ENCODE measurements around the gene UBAP1L. TPM values are rescaled to one million over a fixed set of nuclear protein-coding genes. Genes with fewer than 3 reads are reported as not detected.
"Not testable (repeated sequence)": the region's sequence is repeated elsewhere in the genome, so short reads cannot be mapped to it uniquely, and the experiment has no call there.

UBAP1L gene
- total RNA-seq, 1 donor from 2014 or later: 2.7 TPM

DNA sequence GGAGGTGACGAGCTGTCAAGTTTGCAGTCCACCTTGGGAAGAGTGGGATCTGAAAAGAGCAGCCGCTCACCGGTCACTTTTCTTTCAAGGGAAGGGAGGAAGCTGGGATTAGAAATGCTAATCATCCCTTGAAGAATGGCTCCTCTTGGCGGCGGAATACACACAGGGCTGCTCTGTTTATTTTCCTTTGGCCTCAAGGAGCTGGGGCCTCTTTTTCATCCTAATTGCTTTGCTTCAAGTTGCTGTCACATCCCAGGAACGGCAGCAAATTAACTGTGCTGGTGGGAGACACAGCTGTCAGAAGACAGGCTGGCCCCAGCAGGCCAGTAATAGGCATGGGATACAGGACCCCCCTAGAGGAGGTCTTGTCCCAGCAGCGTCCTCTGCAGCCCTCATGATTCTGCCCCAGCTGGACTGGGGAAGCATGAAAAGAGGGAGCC lies 31.7 kb downstream of the UBAP1L start:
- DNase-seq: no peak

DNA sequence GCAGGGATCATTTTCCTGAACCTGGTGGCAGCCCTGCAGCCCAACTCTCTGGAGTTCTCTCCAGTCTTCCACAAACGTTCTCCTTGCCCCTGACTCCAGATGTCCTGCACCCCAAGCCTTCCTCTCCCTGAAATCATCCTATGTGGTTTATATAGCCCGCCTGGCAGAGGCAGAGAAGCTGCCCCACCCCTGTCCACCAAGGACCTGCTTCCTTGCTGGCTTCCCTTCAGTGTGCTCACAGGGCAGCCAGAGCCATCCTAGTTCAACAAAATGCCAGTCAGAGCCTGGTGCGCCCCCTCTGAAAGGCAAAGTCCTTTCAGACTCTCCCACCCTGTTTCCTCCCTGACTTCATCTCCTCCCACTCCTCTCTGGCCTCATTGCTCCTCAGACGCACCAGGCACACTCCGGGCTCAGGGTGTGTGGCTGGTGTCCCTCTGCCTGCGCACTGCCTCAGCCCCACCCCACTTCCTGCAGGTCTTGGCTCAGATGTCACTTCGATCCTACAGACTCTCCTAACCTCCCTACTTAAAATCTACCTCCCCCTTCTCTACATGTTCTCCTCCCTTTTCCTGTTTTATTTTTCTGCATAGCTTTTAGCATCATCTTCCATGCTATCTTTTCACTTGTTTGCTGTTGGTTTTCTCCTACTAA lies 32.6 kb downstream of the UBAP1L start:
- DNase-seq: no peak

DNA sequence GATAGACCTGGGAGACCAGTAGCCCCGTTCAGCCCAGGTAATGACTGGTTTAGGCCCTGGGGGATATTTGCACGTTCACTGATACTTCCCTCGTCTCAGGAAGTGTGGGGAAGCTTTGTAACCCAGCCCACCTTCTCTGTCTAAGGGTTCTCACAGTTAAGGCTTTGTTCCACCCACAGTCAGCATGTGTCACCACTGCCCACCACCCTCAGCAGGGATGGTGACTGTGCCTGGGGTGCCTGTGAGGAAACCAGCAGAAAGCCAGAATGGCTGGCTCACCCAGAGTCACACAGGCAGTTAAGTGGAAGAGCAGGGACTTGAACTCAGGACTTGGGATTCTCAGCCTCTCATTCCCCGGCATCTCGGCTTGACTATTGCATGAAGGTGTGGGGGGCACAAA lies 33.2 kb downstream of the UBAP1L start:
- DNase-seq: no peak

DNA sequence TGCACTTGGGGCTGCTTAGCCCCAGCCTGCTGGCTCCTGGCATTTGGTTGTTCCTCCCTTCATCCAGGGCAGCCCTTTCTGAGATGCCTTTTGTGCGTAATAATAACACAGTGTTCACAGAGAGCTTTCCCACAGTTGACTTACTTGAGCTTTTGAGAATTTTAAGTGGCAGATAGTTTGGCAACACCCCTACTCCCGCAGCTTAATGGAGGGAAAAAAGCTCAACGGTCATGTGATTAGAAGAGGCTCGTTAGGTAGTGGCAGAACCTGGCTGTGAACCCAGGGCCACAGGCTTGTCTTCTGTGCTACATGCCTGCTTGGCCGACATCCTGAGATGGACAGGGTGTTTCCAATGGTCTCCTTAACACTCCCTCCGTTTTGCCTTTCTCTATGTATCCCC lies 33.7 kb downstream of the UBAP1L start:
- no peak for DNase-seq

DNA sequence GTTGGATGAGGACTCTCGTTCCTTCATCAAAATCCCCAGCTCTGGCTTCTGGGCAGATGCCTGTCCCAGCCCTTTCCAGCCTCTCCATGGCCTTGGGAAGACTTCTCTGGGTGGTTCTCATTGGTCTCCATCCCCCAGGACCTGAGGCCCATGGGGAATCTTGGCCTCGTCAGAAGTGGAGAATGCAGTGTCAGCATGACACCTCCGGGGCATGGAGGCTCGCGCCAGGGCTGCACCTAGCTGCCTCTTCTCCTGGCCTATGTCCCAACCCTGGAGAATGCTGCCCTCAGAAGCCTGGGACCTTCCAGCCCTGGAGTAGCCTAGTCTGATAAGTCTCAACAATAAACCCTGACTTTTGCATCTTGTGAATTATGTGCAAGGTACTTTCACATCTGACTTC lies 35.4 kb downstream of the UBAP1L start:
- DNase-seq: no peak

DNA sequence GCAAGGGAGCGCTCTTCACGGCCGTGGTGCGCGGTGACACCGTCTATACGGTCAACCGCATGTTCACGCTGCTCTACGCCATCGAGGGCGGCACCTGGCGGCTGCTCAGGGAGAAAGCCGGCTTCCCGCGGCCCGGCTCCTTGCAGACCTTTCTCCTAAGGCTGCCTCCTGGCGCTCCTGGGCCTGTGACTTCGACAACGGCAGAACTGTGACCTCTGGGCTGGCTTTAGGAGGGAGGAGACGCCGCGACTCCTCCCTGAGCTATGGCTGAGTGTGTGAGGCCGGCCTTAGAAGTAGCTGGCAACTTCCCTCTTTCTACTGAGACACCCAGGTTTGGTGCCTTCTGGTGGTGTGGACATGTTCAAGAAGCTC lies 37.0 kb downstream of the UBAP1L start:
- DNase-seq: no peak

DNA sequence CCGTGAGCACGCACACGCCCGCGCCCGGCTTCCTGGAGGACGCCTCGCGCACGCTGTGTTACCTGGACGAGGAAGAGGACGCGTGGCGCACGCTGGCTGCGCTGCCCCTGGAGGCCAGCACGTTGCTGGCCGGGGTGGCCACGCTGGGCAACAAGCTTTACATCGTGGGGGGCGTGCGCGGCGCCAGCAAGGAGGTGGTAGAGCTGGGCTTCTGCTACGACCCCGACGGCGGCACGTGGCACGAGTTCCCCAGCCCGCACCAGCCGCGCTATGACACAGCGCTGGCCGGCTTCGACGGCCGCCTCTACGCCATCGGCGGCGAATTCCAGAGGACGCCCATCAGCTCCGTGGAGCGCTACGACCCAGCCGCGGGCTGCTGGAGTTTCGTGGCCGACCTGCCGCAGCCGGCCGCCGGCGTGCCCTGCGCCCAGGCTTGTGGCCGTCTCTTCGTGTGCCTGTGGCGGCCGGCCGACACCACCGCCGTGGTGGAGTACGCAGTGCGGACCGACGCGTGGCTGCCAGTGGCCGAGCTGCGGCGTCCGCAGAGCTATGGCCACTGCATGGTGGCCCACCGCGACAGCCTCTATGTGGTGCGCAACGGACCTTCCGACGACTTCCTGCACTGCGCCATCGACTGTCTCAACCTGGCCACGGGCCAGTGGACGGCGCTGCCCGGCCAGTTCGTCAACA lies 37.6 kb downstream of the UBAP1L start:
- DNase-seq: no peak

DNA sequence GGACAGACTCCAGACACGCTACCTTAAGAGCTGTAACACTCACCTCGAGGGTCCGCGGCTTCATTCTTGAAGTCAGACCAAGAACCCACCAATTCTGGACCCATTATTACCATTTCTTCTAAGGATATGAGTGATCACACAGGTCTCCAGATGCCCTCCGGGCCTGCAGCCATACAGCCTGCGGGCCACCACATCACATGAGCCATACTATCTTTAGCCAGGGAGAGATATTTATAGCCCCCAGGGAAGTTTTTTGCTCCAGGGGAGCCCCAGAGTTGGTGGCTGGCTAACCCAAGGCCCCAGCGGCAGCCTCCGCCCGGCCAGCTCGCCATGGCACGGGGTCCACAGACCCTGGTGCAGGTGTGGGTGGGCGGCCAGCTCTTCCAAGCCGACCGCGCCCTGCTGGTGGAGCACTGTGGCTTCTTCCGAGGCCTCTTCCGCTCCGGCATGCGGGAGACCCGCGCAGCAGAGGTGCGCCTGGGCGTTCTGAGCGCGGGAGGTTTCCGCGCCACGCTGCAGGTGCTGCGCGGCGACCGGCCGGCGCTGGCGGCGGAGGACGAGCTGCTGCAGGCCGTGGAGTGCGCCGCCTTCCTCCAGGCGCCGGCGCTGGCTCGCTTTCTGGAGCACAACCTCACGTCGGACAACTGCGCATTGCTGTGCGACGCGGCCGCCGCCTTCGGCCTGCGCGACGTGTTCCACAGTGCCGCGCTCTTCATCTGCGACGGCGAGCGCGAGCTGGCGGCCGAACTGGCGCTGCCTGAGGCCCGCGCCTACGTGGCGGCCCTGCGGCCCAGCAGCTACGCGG lies 38.3 kb downstream of the UBAP1L start, which contains the start of gene KBTBD13:
KBTBD13 (plus strand) TSS at position 261 of the 805 bp plus-strand sequence; CDS start at position 331, 70 bp downstream.
- no peak for DNase-seq

DNA sequence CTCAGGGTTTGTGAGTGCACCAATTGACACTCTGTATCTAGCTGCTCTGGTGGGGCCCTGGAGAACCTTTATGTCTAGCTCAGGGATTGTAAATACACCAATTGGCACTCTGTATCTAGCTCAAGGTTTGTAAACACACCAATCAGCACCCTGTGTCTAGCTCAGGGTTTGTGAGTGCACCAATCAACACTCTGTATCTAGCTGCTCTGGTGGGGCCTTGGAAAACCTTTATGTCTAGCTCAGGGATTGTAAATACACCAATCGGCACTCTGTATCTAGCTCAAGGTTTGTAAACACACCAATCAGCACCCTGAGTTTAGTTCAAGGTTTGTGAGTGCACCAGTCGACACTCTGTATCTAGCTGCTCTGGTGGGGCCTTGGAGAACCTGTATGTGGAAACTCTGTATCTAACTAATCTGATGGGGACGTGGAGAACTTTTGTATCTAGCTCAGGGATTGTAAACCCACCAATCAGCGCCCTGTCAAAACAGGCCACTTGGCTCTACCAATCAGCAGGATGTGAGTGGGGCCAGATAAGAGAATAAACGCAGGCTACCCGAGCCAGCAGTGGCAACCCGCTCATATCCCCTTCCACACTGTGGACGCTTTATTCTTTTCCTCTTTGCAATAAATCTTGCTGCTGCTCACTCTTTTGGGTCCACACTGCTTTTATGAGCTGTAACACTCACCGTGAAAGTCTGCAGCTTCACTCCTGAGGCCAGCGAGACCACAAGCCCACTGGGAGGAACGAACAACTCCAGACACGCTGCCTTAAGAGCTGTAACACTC lies 39.2 kb downstream of the UBAP1L start:
- not testable (repeated sequence) for DNase-seq

DNA sequence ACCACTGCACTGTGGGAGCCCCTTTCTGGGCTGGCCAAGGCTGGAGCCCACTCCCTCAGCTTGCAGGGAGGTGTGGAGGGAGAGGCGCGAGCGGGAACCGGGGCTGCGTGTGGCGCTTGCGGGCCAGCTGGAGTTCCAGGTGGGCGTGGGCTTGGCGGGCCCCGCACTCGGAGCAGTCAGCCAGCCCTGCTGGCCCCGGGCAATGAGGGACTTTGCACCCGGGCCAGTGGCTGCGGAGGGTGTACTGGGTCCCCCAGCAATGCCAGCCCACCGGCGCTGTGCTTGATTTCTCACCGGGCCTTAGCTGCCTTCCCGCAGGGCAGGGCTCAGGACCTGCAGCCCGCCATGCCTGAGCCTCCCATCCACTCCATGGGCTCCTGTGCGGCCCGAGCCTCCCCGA lies 40.1 kb downstream of the UBAP1L start:
- DNase-seq: not testable (repeated sequence)

DNA sequence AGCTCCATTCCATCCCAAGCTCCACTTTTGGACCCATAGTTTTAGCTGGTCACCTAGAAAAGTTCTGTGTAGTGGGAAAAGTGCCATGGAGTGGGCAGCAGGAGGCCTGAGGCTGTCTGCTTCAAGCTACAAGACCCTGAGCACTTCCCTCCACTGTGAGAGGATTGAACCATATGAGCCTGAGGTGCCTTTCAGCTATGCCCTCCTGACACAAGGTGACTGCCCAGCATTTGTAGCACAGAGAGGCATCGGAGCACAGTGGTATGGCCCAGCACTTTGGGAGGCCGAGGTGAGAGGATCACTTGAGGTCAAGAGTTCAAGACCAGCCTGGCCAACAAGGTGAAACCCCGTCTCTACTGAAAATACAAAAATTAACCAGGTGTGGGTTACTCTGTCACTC lies 42.4 kb downstream of the UBAP1L start:
- no peak for DNase-seq

DNA sequence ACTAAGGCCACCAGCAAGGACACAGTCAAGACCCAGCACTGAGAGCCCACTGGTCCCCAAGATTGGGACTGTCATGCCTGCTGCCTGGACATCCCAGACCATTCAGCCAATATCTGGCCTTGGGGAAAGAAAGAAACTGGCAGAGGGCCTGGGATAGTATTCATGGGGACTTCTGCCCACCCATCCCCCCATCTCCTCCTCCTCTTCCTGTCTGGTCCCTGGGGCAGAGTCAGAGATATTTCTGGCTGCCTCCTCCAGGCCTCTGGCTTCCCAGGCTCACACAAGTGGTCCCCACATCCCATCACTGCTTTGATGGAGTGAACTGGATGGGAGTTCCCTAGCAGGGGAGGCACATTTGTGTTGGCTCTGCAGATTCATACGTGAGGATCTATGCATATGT lies 43.0 kb downstream of the UBAP1L start:
- DNase-seq: no peak

DNA sequence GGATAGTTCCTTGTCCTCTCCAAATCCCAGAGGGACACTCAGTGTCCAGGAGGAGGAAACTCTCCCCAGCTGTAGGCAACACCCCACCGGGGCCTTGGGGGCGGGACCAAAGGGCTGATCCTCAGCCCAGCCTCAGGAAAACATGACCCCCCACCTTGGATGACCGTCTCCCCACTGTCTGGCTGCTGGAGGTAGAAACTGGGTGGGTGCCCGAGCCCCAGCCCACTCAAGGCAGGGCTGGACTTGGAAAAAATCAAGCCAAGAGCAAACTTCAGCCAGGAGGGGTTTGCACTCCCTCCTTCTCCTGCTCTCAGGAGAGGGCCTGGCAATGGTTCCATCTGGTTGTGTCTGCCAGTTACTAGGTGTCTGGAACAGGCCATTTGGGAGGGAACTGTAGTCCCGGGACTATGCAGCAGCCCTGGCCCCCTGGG lies 43.6 kb downstream of the UBAP1L start:
- no peak for DNase-seq

DNA sequence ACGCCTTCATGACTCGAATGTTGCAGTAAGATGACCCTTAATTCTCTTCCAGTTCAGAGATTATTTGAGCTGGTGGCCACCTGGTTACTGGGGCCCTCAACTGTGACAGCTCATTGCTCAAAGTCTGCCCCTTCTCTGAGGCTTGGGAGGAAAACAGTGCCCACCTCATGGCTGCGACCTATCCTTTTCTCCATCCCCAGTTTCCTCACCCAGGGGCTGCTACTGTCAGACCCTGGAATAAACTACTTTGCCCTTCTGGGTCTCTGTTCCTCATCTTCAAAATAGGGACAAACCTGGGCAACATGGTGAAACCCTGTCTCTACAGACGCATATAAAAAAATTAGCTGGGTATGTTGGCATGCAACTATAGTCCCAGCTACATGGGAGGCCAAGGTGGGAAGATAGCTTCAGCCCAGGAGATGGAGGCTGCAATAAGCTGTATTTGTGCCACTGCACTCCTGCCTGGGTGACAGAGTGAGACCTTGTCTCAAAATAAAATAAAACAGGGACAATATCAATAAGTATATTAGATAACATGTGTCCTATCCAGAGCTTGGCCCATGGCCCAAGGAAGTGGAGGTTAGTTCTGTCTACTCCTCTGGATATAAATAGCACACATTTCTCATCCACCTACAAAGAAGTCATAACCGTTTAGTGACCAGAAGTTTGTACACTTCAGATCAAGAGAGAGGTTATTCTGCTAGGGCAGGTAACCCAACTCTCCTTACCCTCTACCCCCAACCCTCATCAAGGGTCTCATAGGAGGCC lies 45.0 kb downstream of the UBAP1L start:
- no peak for DNase-seq

DNA sequence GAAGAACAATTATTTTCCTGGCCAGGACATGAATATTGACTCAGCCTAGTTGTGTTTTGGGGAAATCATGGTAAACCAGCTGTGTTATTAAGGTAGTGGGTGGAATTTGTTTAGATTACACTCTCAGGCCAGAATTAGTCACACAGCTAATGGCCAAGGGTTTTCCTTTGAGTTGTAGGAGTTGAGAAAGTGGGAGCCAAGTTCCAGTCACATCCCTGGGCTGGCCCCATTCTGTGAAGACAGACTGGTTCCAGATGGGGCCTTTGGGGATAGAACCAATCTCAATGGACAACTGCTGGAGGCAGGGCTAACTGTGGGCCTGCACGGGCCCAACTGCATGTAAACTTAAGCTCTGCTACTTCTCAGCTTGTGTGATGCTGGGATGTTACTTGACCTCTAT lies 45.8 kb downstream of the UBAP1L start:
- no peak for DNase-seq

DNA sequence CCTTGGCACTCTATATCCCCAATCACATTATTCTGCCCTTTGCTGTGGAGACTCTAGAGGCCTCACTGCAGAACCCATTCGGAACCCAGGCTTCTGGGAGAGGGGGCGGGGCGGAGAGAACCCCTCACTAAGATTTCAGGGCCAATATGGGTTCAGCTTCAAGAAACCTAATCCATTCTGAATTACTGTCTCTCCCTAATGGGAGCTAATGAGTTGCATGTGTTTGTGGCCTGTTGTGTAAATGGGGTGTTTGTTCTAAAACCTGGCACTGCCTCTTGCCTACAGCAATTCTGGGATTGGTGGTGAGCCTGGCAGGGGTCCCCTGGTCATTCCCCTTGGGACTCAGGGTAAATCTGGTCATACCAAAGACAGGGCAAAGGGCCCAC lies 46.6 kb downstream of the UBAP1L start:
- DNase-seq: no peak

DNA sequence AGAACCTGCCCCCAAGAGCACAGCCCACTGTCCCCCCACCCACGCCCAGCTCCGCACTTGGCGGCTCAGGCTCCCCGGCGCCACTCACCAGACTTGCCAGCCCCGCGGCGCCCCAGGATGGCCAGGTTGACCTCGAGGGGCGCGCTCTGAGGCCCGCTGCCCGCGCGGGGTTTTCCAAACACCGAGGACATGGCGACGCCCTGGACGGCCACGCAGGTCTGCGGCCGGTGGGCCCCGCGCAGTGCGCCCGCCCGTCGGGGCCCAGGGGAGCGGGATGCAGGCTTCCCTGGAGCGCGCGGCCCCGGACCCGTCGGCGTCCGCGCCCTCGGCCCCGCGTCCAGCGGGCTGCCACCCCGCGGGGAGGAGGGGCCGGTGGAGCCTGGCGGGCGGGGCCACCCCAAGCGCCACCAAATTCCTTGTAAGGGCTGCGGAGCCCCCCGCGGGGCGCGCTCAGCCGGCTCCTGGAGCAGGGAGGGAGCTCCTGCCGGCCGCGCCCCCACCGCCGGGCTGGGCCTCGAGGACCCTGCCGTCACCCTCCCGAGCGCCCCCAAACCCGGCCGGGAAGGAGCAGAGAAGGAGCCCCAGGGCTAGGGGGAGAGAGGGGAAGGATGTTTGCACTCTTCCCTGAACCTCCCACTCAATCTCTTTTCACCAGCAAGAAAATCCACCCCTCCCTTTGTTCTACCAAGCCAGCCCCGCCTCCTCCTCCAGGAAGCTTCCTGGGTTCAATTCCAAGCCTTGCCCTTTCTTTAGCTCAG lies 47.2 kb downstream of the UBAP1L start, which contains the start of gene RASL12:
RASL12 (minus strand) TSS at position 347 of the 758 bp plus-strand sequence; CDS start at position 191, 156 bp downstream.
- DNase-seq: no peak

DNA sequence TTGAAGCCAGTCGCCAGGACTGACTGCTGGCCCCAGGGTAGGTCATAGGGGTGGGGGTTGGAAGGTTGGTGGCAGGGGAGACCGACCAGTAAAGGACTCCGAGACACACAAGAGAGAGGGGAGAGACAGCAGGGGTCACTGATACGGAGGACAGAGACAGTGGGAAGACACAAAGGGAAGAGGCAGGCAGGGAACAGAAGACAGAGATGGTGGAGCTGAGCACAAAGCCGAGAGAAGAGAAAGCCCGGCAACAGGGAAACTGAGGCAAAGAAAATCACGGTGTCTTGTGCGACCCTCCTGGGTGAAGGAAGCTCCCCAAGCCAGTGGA lies 47.7 kb downstream of the UBAP1L start:
- no peak for DNase-seq

DNA sequence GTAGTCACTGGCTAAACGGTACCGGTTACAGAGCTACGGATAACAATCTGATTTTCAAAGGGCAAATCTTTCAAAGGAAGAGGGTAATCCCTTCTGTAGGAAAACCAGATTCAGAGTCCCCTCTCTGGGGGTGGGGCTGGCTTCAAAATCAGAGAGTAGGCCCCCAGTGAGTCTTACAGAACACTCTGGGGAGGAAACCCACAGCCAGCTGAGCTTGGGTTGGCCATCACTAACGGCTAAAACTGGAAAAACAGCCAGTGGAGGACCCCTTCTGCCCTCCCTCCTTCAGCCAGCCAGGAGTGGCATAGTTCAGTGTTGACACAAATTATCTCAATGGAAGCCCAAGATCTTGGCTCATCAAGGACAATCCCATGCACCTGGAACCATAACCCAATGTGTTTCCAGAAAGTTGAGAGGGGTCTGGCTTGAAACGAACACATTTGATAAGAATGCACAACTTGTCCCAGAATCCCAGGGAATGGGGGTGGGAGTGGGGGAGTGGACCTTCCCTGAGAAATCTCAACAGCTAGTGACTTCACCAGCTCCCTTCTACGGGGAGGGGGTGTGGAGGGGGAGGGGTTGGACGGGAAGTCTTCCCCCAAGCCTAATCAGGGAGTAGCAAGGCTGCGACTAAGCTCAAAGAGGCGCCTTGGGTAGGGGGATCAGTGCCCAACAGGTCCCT lies 48.2 kb downstream of the UBAP1L start:
- DNase-seq: no peak

DNA sequence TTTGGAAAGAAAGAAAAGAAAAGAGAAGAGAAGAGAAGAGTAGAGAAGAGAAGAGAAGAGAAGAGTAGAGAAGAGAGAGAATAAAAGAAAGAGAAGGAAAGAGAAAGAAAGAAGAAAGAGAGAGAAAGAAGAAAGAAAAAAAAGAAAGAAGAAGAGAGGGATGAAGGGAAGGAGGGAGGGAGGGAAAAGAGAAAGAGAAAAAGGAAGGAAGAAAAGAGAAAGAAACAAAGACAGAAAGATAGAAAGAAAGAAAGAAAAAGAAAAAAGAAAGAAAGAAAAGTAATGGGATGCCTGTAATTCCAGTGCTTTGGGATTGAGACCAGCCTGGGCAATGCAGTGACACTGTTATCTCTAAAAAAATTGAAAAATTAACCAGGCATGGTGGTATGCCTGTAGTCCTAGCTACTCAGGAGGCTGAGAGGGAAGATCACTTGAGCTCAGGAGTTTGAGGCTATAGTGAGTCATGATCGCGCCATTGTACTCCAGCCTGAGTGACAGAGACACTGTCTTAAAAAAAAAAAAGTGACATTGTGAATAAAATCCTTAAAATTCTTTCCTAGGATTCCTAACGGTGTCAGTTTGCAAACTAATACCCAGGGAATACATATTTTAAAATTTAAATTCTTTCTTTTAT lies 48.9 kb downstream of the UBAP1L start:
- no peak for DNase-seq

All from occipital lobe (tissue), 2 donors.